Stimulated activated CD4-positive, alpha-beta T cell treated with anti-CD3 and anti-CD28 coated beads, Interleukin-4, amount 100 ng/mL, for 24 hours (primary cell): ENCODE data around the gene RASA3.
"Not testable (repeated sequence)": the region's sequence is repeated elsewhere in the genome, so short reads cannot be mapped to it uniquely, and the experiment has no call there.

Source experiments
- DNase-seq: peaks from one replicate; pipeline ENCODE4 v3.0.0-alpha.2; 2020

RASA3 gene, protein sequence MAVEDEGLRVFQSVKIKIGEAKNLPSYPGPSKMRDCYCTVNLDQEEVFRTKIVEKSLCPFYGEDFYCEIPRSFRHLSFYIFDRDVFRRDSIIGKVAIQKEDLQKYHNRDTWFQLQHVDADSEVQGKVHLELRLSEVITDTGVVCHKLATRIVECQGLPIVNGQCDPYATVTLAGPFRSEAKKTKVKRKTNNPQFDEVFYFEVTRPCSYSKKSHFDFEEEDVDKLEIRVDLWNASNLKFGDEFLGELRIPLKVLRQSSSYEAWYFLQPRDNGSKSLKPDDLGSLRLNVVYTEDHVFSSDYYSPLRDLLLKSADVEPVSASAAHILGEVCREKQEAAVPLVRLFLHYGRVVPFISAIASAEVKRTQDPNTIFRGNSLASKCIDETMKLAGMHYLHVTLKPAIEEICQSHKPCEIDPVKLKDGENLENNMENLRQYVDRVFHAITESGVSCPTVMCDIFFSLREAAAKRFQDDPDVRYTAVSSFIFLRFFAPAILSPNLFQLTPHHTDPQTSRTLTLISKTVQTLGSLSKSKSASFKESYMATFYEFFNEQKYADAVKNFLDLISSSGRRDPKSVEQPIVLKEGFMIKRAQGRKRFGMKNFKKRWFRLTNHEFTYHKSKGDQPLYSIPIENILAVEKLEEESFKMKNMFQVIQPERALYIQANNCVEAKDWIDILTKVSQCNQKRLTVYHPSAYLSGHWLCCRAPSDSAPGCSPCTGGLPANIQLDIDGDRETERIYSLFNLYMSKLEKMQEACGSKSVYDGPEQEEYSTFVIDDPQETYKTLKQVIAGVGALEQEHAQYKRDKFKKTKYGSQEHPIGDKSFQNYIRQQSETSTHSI

DNA sequence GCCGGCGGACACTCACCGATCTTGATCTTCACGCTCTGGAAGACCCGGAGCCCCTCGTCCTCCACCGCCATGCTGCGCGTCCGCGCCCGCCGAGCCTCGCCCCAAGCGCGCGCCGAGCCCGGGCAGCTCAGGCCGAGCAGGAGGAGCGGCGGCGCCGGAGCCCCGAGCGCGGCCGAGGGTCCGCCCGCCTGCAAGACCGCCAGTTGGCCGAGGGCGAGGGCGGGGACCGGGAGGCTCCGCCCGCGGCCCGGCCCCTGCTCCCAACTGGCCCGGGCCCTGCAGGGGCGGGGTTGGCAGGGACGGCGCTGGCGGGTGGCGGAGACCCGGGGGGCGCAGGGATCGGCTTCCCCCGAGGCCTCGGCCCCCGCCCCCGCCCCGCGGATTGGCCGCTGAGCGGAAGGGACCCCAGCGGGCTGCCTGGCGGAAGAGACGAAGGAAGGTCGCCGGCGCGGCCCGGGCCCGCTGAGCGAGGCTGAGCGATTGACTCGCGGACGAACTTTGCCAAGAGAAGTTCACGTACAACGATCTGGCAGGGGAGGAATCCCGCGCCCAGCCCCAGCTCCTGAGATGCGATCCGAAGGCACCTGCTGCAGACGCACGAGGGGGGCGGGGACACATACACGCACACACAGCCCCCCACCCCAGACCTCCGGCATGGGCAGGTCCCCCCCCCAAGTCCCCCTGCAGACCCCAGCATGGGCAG, at the start of gene RASA3:
Gene RASA3 (minus strand): TSS at position 205 of the 703 bp plus-strand sequence. CDS start 134 bp downstream, at position 71.
- DNase-seq: peak; percentile 58

DNA sequence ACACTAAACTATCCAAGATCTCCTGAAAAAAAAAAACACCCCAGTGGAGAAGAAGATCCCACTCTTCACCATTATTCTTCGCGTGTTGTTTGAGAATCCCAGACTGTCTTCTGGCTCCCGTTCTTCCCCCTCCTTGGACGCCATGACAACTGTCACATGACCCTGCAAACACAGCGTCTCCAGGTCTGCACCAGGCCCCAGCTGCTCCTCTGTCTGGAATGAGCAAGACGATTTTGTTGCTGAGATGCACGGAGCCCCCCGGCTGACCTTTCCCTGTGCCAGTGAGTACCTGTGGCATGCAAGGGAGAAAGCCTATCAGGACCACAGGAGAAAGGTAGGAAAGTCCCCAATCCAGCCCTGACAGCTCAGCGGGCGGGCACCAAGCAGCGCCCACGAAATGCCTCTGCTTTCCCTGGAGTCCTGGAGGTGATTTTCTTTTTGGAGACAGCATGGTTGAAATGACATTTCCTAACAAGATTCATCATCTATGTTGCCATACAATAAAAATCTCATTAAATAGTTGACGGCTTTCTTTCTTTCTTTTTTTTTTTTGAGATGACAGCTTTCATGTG, 46.8 kb upstream of the RASA3 start, which contains the start of gene CFAP97D2:
Gene CFAP97D2 (plus strand): TSS at position 171 of the 572 bp plus-strand sequence. CDS start 74 bp downstream, at position 245.
- DNase-seq: no peak

GRCh38 chr13:114177245-114178010, 45.0 kb upstream of the RASA3 start:
- DNase-seq: no peak

GRCh38 chr13:114176359-114176902, 44.0 kb upstream of the RASA3 start:
- DNase-seq: not testable (repeated sequence)

- no peak for DNase-seq
Measured at GRCh38 chr13:114174529-114174961, 42.1 kb upstream of the RASA3 start.

DNA sequence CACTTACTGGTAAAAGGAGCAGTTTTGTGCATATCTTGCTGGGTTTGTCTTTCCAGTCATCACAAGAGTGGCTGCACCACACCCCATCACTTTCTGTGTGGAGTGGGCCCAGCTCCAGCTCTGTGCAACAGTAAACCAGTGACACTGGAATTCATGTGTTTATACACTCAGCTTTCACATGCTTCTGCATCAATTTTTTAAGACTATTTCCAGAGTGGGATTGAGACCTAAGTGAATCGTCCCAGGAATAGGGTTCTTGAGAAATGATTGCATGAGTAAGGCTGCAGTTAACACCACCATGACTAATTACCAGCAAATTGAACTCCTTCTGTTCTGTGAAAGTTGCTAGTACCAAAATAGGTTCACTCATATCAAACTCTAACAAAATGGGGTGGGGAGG, 41.3 kb upstream of the RASA3 start:
- DNase-seq: no peak

DNA sequence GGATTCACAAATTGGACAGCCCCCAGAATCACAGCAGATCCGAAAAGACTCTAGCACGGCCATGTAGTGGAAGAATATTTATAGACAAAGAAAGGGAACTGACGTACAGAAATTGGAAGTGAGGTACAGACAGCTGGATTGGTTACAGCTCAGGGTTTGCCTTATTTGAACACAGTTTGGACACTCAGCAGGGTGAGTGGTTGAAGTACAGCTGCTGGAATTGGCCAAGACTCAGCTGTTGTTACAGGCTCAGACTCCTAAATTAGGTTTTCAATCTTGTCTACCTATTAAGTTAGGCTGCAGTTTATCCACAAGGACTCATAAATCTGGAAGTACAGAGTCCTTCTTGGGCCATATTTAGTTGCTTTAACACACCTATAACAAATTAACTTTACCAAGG, 40.8 kb upstream of the RASA3 start:
- no peak for DNase-seq

GRCh38 chr13:114167885-114168284, 35.5 kb upstream of the RASA3 start:
- no peak for DNase-seq

DNA sequence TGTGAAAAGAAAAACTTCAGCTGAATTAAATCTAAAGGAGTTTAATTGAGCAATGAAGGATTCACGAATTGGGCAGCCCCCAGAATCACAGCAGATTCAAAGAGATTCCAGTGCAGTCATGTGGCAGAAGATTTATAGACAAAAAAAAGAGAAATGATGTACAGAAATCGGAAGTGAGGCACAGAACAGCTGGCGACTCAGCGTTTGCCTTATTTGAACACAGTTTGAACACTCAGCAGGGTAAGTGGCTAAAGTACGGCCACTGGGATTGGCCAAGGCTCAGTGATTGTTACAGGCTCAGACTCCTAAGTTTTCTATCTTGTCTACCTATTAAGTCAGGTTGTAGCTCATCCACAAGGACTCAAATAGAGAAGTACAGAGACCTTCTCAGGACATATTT, 35.0 kb upstream of the RASA3 start:
- DNase-seq: no peak

DNA sequence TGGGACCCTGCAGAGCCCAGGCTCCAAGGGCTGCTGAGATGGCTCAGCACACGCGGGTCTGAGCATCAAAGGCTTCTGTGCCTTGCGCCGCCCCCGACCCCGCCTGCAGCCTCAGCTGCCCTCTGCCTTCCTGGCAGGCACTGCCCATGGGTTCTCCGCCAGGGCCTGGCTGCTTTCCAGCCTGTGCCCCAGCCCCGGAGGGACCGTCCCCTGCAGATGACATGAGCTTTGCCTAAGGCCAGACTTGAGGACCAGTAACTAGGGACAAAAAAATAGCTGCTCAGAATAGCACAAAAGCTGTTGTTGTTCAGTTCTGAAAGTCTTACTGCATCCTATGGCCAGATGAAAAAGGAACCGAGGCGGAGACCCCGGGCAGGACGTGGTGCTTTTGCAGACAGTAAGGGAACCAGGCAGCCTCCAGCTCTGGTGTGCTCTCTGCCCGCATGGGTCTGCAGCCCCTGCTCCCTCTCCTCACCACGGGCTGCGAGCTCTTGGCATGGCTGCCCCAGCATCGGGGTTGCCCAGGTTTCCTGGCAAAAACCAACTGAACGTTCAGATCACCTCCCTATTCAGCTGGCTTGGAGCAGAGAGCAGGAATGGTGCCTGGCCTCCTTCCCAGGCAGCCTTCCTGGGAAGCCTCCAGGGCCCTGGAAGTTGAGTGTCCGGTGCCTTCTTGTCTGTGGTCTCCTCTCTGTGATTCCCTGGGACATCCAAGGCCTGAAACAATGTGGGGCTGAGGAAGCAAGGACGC, 34.1 kb upstream of the RASA3 start:
- DNase-seq: no peak

- no peak for DNase-seq
Measured at GRCh38 chr13:114164681-114165429, 32.4 kb upstream of the RASA3 start.

- DNase-seq: no peak
Measured at GRCh38 chr13:114164053-114164452, 31.6 kb upstream of the RASA3 start.

DNA sequence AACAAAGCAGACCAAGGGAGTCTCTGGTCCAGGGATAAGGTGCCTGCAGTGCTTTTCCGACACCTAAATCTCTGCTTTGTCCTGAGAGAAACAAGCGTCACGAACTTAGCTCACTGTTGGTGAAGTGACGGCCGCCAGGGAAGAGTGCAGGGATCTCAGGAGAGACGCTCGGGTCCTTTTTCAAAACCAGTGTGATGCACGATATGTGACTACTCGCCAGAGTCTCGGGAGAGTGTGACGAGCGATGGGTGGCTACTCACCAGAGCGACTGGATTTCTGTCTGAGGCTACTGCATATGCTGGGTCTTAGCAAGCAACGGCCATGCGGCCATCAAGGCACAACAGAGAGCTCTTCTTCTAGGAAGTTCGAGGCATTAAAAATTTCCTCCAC, 30.1 kb upstream of the RASA3 start:
- DNase-seq: no peak

GRCh38 chr13:114161644-114162532, 29.5 kb upstream of the RASA3 start:
- no peak for DNase-seq

DNA sequence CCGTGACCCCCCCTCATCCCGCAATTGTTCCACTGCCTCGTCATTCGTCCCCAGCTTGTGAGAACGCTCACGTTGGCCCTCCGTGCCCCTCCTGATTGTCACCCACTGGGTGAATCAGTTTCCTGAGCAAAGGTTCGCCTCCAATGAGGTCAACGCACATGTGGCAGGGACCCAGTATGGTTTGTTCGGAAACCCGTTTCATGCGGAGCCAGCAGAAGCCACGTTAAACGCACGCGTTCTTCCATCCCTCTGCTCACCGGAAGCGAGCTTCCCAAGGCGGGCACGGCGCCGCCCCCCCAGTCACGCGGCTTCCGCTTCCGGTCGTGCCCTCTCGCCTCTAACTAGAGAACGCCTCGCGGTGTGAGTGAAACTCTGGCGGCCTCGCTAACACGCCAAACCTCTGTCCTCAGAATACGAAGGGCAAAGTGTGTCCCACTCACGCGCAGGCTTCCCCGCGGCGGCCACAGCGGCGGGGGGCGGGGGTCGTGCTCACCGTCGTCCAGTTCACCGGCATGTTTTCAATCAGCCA, 28.7 kb upstream of the RASA3 start:
- DNase-seq: no peak

- DNase-seq: not testable (repeated sequence)
Measured at GRCh38 chr13:114158869-114159666, 26.6 kb upstream of the RASA3 start.

GRCh38 chr13:114157869-114158495, 25.6 kb upstream of the RASA3 start:
- no peak for DNase-seq
